Activated naive CD8-positive, alpha-beta T cell treated with anti-CD3 and anti-CD28 coated beads, Interleukin-2, amount 10 ng/mL, durations not matched to agents 7 days and 5 days (primary cell): ENCODE data around the gene ENO4. TPM values are rescaled to one million over a fixed set of nuclear protein-coding genes. Genes with fewer than 3 reads are reported as not detected.

Experiments
- ATAC-seq: fragments of 150-1000 bp; cut with Tn5 transposase; one replicate; pipeline ENCODE4 v1.10.0; 2021; ENCODE audit warnings: low read depth, moderate library complexity
- POLR2A ChIA-PET: fragments of 350-600 bp; sonication (Branson Sonifier 250); formaldehyde crosslinking; loops from one replicate; lab custom pipeline; 2021; ENCODE audit warnings: antibody characterized with exemption; lab: Charles Lee
- DNase-seq: peaks from one replicate; pipeline ENCODE4 v3.0.0; 2021
- H3K27ac Mint-ChIP-seq: one replicate; pipeline ENCODE4 v1.8.0; 2022; ENCODE audit warnings: mild to moderate bottlenecking, mixed read lengths
- H3K27me3 Mint-ChIP-seq: one replicate; pipeline ENCODE4 v1.8.0; 2022; ENCODE audit warnings: mild to moderate bottlenecking, moderate library complexity, mixed read lengths
- H3K36me3 Mint-ChIP-seq: one replicate; pipeline ENCODE4 v1.8.0; 2021; ENCODE audit warnings: mild to moderate bottlenecking, mixed read lengths
- H3K4me1 Mint-ChIP-seq: one replicate; pipeline ENCODE4 v1.8.0; 2021; ENCODE audit warnings: mixed read lengths
- H3K4me3 Mint-ChIP-seq: one replicate; pipeline ENCODE4 v1.8.0; 2022; ENCODE audit warnings: mild to moderate bottlenecking, moderate library complexity, mixed read lengths
- H3K9me3 Mint-ChIP-seq: one replicate; pipeline ENCODE4 v1.8.0; 2021; ENCODE audit warnings: mixed read lengths
- total RNA-seq, 2 experiments: library from RNA; stranded (reverse); gene quantifications; one replicate each; pipeline ENCODE4 v1.2.3, GENCODE V29; 2021

Gene ENO4
- total RNA-seq, 2 experiments from 2014 or later = not detected

- H3K9me3 Mint-ChIP-seq = no peaks in the 10 kb centered on the region
- H3K4me1 Mint-ChIP-seq = no peaks in the 10 kb centered on the region
- no peaks in the 10 kb centered on the region for H3K36me3 Mint-ChIP-seq
- no peak for DNase-seq
- H3K27ac Mint-ChIP-seq = no peak overlapping the region
- POLR2A ChIA-PET = no interaction called here
- ATAC-seq = no peak
- no peaks in the 10 kb centered on the region for H3K27me3 Mint-ChIP-seq
- H3K4me3 Mint-ChIP-seq = no peak overlapping the region
Observed at GRCh38 chr10:116918583-116918982, 69.3 kb downstream of the ENO4 start.

GRCh38 chr10:116919164-116919563, 69.9 kb downstream of the ENO4 start:
- no peak overlapping the region for H3K27ac Mint-ChIP-seq
- DNase-seq (no peak), ATAC-seq (no peak)
- no peaks in the 10 kb centered on the region for H3K9me3 Mint-ChIP-seq
- H3K4me1 Mint-ChIP-seq = no peaks in the 10 kb centered on the region
- no peaks in the 10 kb centered on the region for H3K36me3 Mint-ChIP-seq
- H3K4me3 Mint-ChIP-seq = no peak overlapping the region
- no peaks in the 10 kb centered on the region for H3K27me3 Mint-ChIP-seq
- POLR2A ChIA-PET = no interaction called here

GRCh38 chr10:116919706-116920105, 70.4 kb downstream of the ENO4 start:
- POLR2A ChIA-PET = no interaction called here
- Mint-ChIP-seq H3K4me1 (no peaks in the 10 kb centered on the region), H3K36me3 (no peaks in the 10 kb centered on the region), H3K4me3 (no peak overlapping the region), H3K27me3 (no peaks in the 10 kb centered on the region), H3K9me3 (no peaks in the 10 kb centered on the region), H3K27ac (no peak overlapping the region)
- ATAC-seq (no peak), DNase-seq (no peak)

GRCh38 chr10:116925056-116925455, 75.8 kb downstream of the ENO4 start:
- no peaks in the 10 kb centered on the region for H3K9me3 Mint-ChIP-seq
- DNase-seq (no peak), ATAC-seq (no peak)
- POLR2A ChIA-PET = no interaction called here
- H3K4me3 Mint-ChIP-seq = no peak overlapping the region
- no peaks in the 10 kb centered on the region for H3K36me3 Mint-ChIP-seq
- no peak overlapping the region for H3K27ac Mint-ChIP-seq
- H3K4me1 Mint-ChIP-seq = no peaks in the 10 kb centered on the region
- no peaks in the 10 kb centered on the region for H3K27me3 Mint-ChIP-seq

- Mint-ChIP-seq H3K4me3 (no peak overlapping the region), H3K9me3 (no peaks in the 10 kb centered on the region), H3K27ac (no peak overlapping the region), H3K36me3 (no peaks in the 10 kb centered on the region), H3K4me1 (no peaks in the 10 kb centered on the region), H3K27me3 (no peaks in the 10 kb centered on the region)
- ATAC-seq = no peak
- DNase-seq = no peak
- POLR2A ChIA-PET = no interaction called here
Observed at GRCh38 chr10:116926426-116926825, 77.1 kb downstream of the ENO4 start.

GRCh38 chr10:116931806-116932205, 82.5 kb downstream of the ENO4 start:
- DNase-seq = no peak
- Mint-ChIP-seq H3K27ac (no peak overlapping the region), H3K9me3 (peaks cover 2% of the 10 kb centered on the region), H3K36me3 (no peaks in the 10 kb centered on the region), H3K27me3 (no peaks in the 10 kb centered on the region), H3K4me1 (no peaks in the 10 kb centered on the region), H3K4me3 (no peak overlapping the region)
- ATAC-seq = no peak
- POLR2A ChIA-PET = no interaction called here

Other genes with a start within 250 kb of the ENO4 start
- gene PNLIPRP2, start 228.5 kb upstream of the ENO4 start, total RNA-seq = not detected
- gene HSPA12A, start 106.9 kb upstream of the ENO4 start, total RNA-seq = under 1 TPM; 0.06 to 0.09 TPM
- under 1 TPM; 0.54 to 0.61 TPM for gene SHTN1, start 155.7 kb downstream of the ENO4 start, total RNA-seq